H1 (cell line): ENCODE results near the gene TNFAIP8. TPM values are rescaled to one million over a fixed set of nuclear protein-coding genes. Genes with fewer than 3 reads are reported as not detected.

ENCODE experiments used
- CTCF ChIA-PET: fragments of 300-600 bp; sonication (Branson Sonifier 250); formaldehyde crosslinking; loops from one replicate; lab custom pipeline; 2021; ENCODE audit not compliant: partially characterized antibody; lab: Charles Lee
- POLR2A ChIA-PET: fragments of 300-600 bp; sonication (Branson Sonifier 250); formaldehyde crosslinking; loops from one replicate; lab custom pipeline; 2021; ENCODE audit warnings: inconsistent platforms; ENCODE audit not compliant: partially characterized antibody; lab: Charles Lee
- DNase-seq, 2 experiments: peaks; one replicate each; pipeline versions ENCODE4 v3.0.0 to v3.0.0-alpha.2; 2010 to 2022; ENCODE audit warnings: low spot score in 2 of 2, low read depth in 1 of 2, mixed read lengths in 1 of 2
- FAIRE-seq: peaks from 2 replicates; lab custom pipeline; 2011; peaks lifted over from hg19 to GRCh38; lab: Jason Lieb, UNC
- H2AFZ ChIP-seq: 2 replicates; pipeline ENCODE4 v1.8.1; 2012; ENCODE audit warnings: low read length, inconsistent platforms
- H2AK5ac ChIP-seq: 2 replicates; pipeline ENCODE4 v1.6.1; 2013; ENCODE audit warnings: low read depth, low read length
- H2BK120ac ChIP-seq: replicated peaks from 2 replicates; pipeline ENCODE3; 2013; ENCODE audit warnings: low read depth, low read length, inconsistent platforms
- H2BK12ac ChIP-seq: 2 replicates; pipeline ENCODE4 v1.6.1; 2013; ENCODE audit warnings: low read depth, low read length
- H2BK15ac ChIP-seq: 2 replicates; pipeline ENCODE4 v1.6.1; 2013; ENCODE audit warnings: low read length
- H2BK20ac ChIP-seq: 2 replicates; pipeline ENCODE4 v1.6.1; 2013; ENCODE audit warnings: low read length
- H2BK5ac ChIP-seq: 2 replicates; pipeline ENCODE4 v1.6.1; 2013; ENCODE audit warnings: low read depth, low read length
- H3K14ac ChIP-seq: 2 replicates; pipeline ENCODE4 v1.6.1; 2013; ENCODE audit warnings: inconsistent platforms; ENCODE audit not compliant: insufficient read length
- H3K18ac ChIP-seq: 2 replicates; pipeline ENCODE4 v1.6.1; 2013; ENCODE audit warnings: low read length; ENCODE audit errors: extremely low read depth
- H3K23ac ChIP-seq: 2 replicates; pipeline ENCODE4 v1.6.1; 2013; ENCODE audit warnings: inconsistent platforms; ENCODE audit not compliant: insufficient read length
- H3K23me2 ChIP-seq: 2 replicates; pipeline ENCODE4 v1.6.1; 2013; ENCODE audit warnings: low read depth, low read length
- H3K27ac ChIP-seq: 2 replicates; pipeline ENCODE4 v1.6.1; 2011; ENCODE audit warnings: low read depth, low read length, inconsistent platforms
- H3K27me3 ChIP-seq, 4 experiments: replicated peaks in 1 of 4; 1 replicate in 1 of 4; 2 replicates in 3 of 4; pipeline versions ENCODE4 v1.6.1 to v1.8.1; 2011 to 2013; ENCODE audit warnings: low read length in 3 of 4, mild to moderate bottlenecking in 3 of 4, inconsistent platforms in 2 of 4, mixed read lengths in 2 of 4, moderate library complexity in 1 of 4; ENCODE audit not compliant: control insufficient read depth in 3 of 4, insufficient read depth in 3 of 4; ENCODE audit errors: extremely low read depth in 1 of 4
- H3K36me3 ChIP-seq, 4 experiments: 2 replicates each; pipeline versions ENCODE4 v1.6.1 to v1.8.1; 2011 to 2013; ENCODE audit warnings: mild to moderate bottlenecking in 4 of 4, low read length in 3 of 4, moderate library complexity in 2 of 4, control low read depth in 1 of 4, inconsistent platforms in 1 of 4; ENCODE audit not compliant: insufficient read depth in 4 of 4, control insufficient read depth in 2 of 4
- H3K4ac ChIP-seq: replicated peaks from 2 replicates; pipeline ENCODE3; 2013; ENCODE audit warnings: low read length, low read depth, mixed read lengths, inconsistent platforms; ENCODE audit not compliant: insufficient read length
- H3K4me1 ChIP-seq, 4 experiments: replicated peaks in 1 of 4; 1 replicate in 1 of 4; 2 replicates in 3 of 4; pipeline versions ENCODE4 v1.6.1 to v1.8.1; 2011 to 2013; ENCODE audit warnings: low read length in 3 of 4, inconsistent platforms in 2 of 4, mixed read lengths in 1 of 4; ENCODE audit not compliant: insufficient read depth in 4 of 4, control insufficient read depth in 3 of 4
- H3K4me2 ChIP-seq, 2 experiments: 2 replicates each; pipeline versions ENCODE4 v1.6.1 to v1.8.1; 2011 to 2013; ENCODE audit warnings: low read depth in 2 of 2, low read length in 2 of 2, control low read depth in 1 of 2, inconsistent platforms in 1 of 2, mild to moderate bottlenecking in 1 of 2; ENCODE audit not compliant: insufficient read depth in 1 of 2
- H3K4me3 ChIP-seq, 4 experiments: fragments of 200-600, 300-600 bp in 1 of 4; sonication (generic), shearing (Covaris generic), sonication (Bioruptor Twin) in 1 of 4; 2 replicates each; pipeline versions ENCODE4 v1.5.1 to v1.8.1; 2011 to 2016; ENCODE audit warnings: low read length in 4 of 4, low read depth in 3 of 4, control low read depth in 2 of 4, inconsistent platforms in 2 of 4, mild to moderate bottlenecking in 2 of 4, mixed read lengths in 1 of 4, moderate library complexity in 1 of 4; ENCODE audit not compliant: insufficient read depth in 2 of 4; ENCODE audit errors: extremely low read depth in 1 of 4
- H3K56ac ChIP-seq: replicated peaks from 2 replicates; pipeline ENCODE3; 2013; ENCODE audit warnings: low read depth, mild to moderate bottlenecking, mixed read lengths, low read length, inconsistent platforms; ENCODE audit not compliant: insufficient read length
- H3K79me1 ChIP-seq: 2 replicates; pipeline ENCODE4 v1.6.1; 2013; ENCODE audit warnings: low read depth, low read length, control low read depth
- H3K79me2 ChIP-seq, 2 experiments: 2 replicates each; pipeline versions ENCODE4 v1.6.1 to v1.8.1; 2012 to 2013; ENCODE audit warnings: low read length in 2 of 2, mild to moderate bottlenecking in 2 of 2, inconsistent platforms in 1 of 2; ENCODE audit not compliant: insufficient read depth in 2 of 2, control insufficient read depth in 1 of 2
- H3K9ac ChIP-seq, 4 experiments: replicated peaks in 1 of 4; 1 replicate in 1 of 4; 2 replicates in 3 of 4; pipeline versions ENCODE4 v1.6.1 to v1.8.1; 2011 to 2013; ENCODE audit warnings: low read depth in 3 of 4, low read length in 3 of 4, control low read depth in 2 of 4, mild to moderate bottlenecking in 2 of 4, moderate library complexity in 2 of 4, inconsistent platforms in 1 of 4; ENCODE audit errors: extremely low read depth in 1 of 4
- H3K9me3 ChIP-seq, 2 experiments: 2 replicates each; pipeline versions ENCODE4 v1.6.1 to v1.8.1; 2012 to 2013; ENCODE audit warnings: mild to moderate bottlenecking in 2 of 2, moderate library complexity in 2 of 2, control low read depth in 1 of 2, inconsistent platforms in 1 of 2, low read depth in 1 of 2, low read length in 1 of 2, mixed read lengths in 1 of 2; ENCODE audit not compliant: insufficient read depth in 2 of 2
- H4K20me1 ChIP-seq, 2 experiments: replicated peaks in 1 of 2; 2 replicates each; pipeline versions ENCODE3 to v1.8.1; 2011 to 2013; ENCODE audit warnings: inconsistent platforms in 2 of 2, low read length in 2 of 2, mild to moderate bottlenecking in 1 of 2; ENCODE audit not compliant: insufficient read depth in 2 of 2, control insufficient read depth in 1 of 2
- H4K5ac ChIP-seq: 2 replicates; pipeline ENCODE4 v1.6.1; 2013; ENCODE audit warnings: low read length, low read depth, mixed read lengths, inconsistent platforms; ENCODE audit not compliant: insufficient read length
- H4K8ac ChIP-seq: 2 replicates; pipeline ENCODE4 v1.8.0; 2013; ENCODE audit warnings: mild to moderate bottlenecking, moderate library complexity, low read length, inconsistent platforms; ENCODE audit not compliant: insufficient read depth; ENCODE audit errors: extremely low read depth
- H4K91ac ChIP-seq: replicated peaks from 2 replicates; pipeline ENCODE3; 2013; ENCODE audit warnings: low read length, mixed read lengths, inconsistent platforms; ENCODE audit not compliant: insufficient read length
- FOSL1 ChIP-seq: IDR thresholded peaks from 2 replicates; pipeline ENCODE4 v1.6.1; 2011; ENCODE audit warnings: mild to moderate bottlenecking, low read depth, low read length, moderate library complexity; ENCODE audit not compliant: insufficient read depth
- SP4 ChIP-seq: IDR thresholded peaks from 2 replicates; pipeline ENCODE4 v1.6.1; 2012; ENCODE audit warnings: low read length, inconsistent platforms
- WGBS, 2 experiments: shearing (Covaris generic) in 1 of 2; methylation state at CpG; one replicate each; pipeline versions ENCODE4 v1.1.6 to v1.1.7; 2013 to 2015; ENCODE audit warnings: low lambda C conversion rate in 2 of 2, mixed read lengths in 2 of 2, inconsistent platforms in 1 of 2, low coverage in 1 of 2, missing lambda C conversion rate in 1 of 2; ENCODE audit not compliant: insufficient replicate concordance in 2 of 2, insufficient coverage in 1 of 2, insufficient read length in 1 of 2; ENCODE audit errors: extremely low coverage in 1 of 2, missing lambda C conversion rate in 1 of 2; 5-methylcytosine and 5-hydroxymethylcytosine counted together
- polyA plus RNA-seq, 7 experiments: library from polyadenylated mRNA; depleted of rRNA in 3 of 7; stranded (reverse) in 5 of 7; unstranded in 2 of 7; fragments of >200 nt in 5 of 7; fragments of 200-250 nt in 2 of 7; gene quantifications; 1 replicate in 5 of 7; 2 replicates in 1 of 7; 4 replicates in 1 of 7; pipeline versions ENCODE4 v1.2.1 to v1.2.3, GENCODE V29; 2011 to 2013; ENCODE audit warnings: missing spikeins in 2 of 7, mixed read lengths in 2 of 7
- total RNA-seq: library from RNA; stranded (reverse); fragmentation: NEBNext Ultra II Directional; extraction: Animal tissue kit (Norgen Biotek cat#: 25700); gene quantifications from 2 replicates; pipeline ENCODE4 v1.2.1, GENCODE V29; 2021

The TNFAIP8 gene
- total and polyA plus RNA-seq, 2 of the 8 experiments (the other 6 are each of a cell fraction or from before 2014, with no cell fraction given), result 12.4 to 19.3 TPM

DNA sequence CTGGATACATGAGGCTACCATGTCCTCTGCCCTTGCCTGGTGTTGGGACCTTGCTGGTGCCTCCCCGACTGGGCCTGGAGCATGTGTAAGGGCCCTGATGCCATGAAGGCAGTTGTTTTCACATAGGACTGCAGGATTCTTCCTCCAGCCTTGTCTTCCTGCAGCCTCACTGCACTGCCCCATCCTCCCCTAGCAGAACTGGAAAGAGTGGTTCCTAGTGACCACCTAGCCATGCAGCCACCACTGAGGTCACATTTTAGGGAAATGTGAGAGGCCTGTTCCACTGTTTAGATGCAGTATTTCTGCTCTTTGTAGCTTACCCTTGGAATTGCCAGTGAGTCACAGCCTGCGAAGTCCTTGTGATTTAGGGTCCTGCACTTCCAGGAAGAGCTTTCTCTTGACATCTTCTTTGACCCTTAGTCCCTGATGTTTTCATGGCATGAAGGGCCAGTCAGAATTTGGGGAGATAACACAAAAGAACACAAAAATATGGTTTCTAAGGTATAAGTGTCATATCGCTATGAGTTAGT is 24.2 kb upstream of the TNFAIP8 start:
- H3K14ac ChIP-seq, result no peak overlapping the region
- no peak overlapping the region for H3K23ac ChIP-seq
- no peaks in the 10 kb centered on the region for H3K23me2 ChIP-seq
- H2BK12ac ChIP-seq, result no peak overlapping the region
- H4K91ac ChIP-seq, result no peak overlapping the region
- H3K79me2 ChIP-seq, result no peaks in the 10 kb centered on the region
- no peak overlapping the region for H3K18ac ChIP-seq
- DNase-seq (no peak), FAIRE-seq (no peak)
- H3K9me3 ChIP-seq, result no peaks in the 10 kb centered on the region
- H3K4me3 ChIP-seq, result no peak overlapping the region
- TF ChIP-seq FOSL1, result no peak
- TF ChIP-seq SP4, result no peak
- no peak overlapping the region for H2BK20ac ChIP-seq
- H2BK120ac ChIP-seq, result no peak overlapping the region
- H3K79me1 ChIP-seq, result no peaks in the 10 kb centered on the region; the same call in 1 of the 2 replicates
- H3K27ac ChIP-seq, result no peak overlapping the region
- no peak overlapping the region for H3K56ac ChIP-seq
- no peak overlapping the region for H3K4ac ChIP-seq
- WGBS, 2 experiments, result 92% methylated on average over 3 of the region's 3 CpGs; no CpG with 5 or more reads in 1 of the 2 experiments
- no peak overlapping the region for H3K4me2 ChIP-seq
- peaks cover 0 to 10% (median 8%) of the 10 kb centered on the region in 4 experiments for H3K4me1 ChIP-seq
- POLR2A ChIA-PET, result interaction anchor here (1.4 kb wide), 1 partner anchor 15 kb away, joined by 4 read pairs; no protein-coding TSS in a partner anchor
- no peak overlapping the region for H2AFZ ChIP-seq
- no peaks in the 10 kb centered on the region for H4K20me1 ChIP-seq
- H2AK5ac ChIP-seq, result no peak overlapping the region
- H2BK5ac ChIP-seq, result no peak overlapping the region
- no peaks in the 10 kb centered on the region for H3K36me3 ChIP-seq
- no peak overlapping the region for H4K5ac ChIP-seq
- CTCF ChIA-PET, result interaction anchor here (0.8 to 5.2 kb wide), 6 partner anchors 10 to 80 kb away, joined by 3 to 19 read pairs (median 3); no protein-coding TSS in a partner anchor
- H4K8ac ChIP-seq, result no peak overlapping the region
- no peak overlapping the region for H3K9ac ChIP-seq
- no peaks in the 10 kb centered on the region for H3K27me3 ChIP-seq
- H2BK15ac ChIP-seq, result no peak overlapping the region
